Neuronal stem cell (in vitro differentiated cells): ENCODE data around the gene TTC13.
"Not testable (repeated sequence)": the region's sequence is repeated elsewhere in the genome, so short reads cannot be mapped to it uniquely, and the experiment has no call there.

Source experiments
- DNase-seq: peaks from one replicate; pipeline ENCODE4 v3.0.0-alpha.2; 2013; ENCODE audit warnings: low spot score
- H2AFZ ChIP-seq: one replicate; pipeline ENCODE4 v1.6.1; 2013; ENCODE audit warnings: mild to moderate bottlenecking, low read length, inconsistent platforms
- H2AK5ac ChIP-seq: 2 replicates; pipeline ENCODE4 v1.6.1; 2013; ENCODE audit warnings: low read depth, mild to moderate bottlenecking, inconsistent platforms, low read length, moderate library complexity, mixed read lengths
- H2BK120ac ChIP-seq: 2 replicates; pipeline ENCODE4 v1.6.1; 2013; ENCODE audit warnings: low read depth, mild to moderate bottlenecking, inconsistent platforms, low read length, moderate library complexity, mixed read lengths
- H2BK12ac ChIP-seq: one replicate; pipeline ENCODE4 v1.6.1; 2013; ENCODE audit warnings: low read length, inconsistent platforms
- H2BK15ac ChIP-seq: 2 replicates; pipeline ENCODE4 v1.6.1; 2013; ENCODE audit warnings: mild to moderate bottlenecking, low read length, inconsistent platforms, mixed read lengths
- H2BK5ac ChIP-seq: one replicate; pipeline ENCODE4 v1.6.1; 2013; ENCODE audit warnings: inconsistent platforms, mild to moderate bottlenecking, low read length, moderate library complexity
- H3K14ac ChIP-seq: one replicate; pipeline ENCODE4 v1.6.1; 2013; ENCODE audit warnings: low read length, inconsistent platforms
- H3K18ac ChIP-seq: 2 replicates; pipeline ENCODE4 v1.6.1; 2013; ENCODE audit warnings: low read length, inconsistent platforms
- H3K23ac ChIP-seq: 2 replicates; pipeline ENCODE4 v1.6.1; 2013; ENCODE audit warnings: low read depth, mild to moderate bottlenecking, mixed read lengths, low read length, inconsistent platforms; ENCODE audit not compliant: poor library complexity
- H3K27ac ChIP-seq: replicated peaks from 3 replicates; pipeline ENCODE4 v1.5.1; 2013; ENCODE audit warnings: low read length, inconsistent platforms
- H3K27me3 ChIP-seq, 3 experiments: 2 replicates each; pipeline ENCODE4 v1.6.1; 2013; ENCODE audit warnings: low read length in 3 of 3, mild to moderate bottlenecking in 2 of 3, inconsistent platforms in 1 of 3, low read depth in 1 of 3, mixed read lengths in 1 of 3, moderate library complexity in 1 of 3; ENCODE audit not compliant: control insufficient read depth in 3 of 3, insufficient read depth in 3 of 3
- H3K36me3 ChIP-seq, 2 donors: replicated peaks in 1 of 2; 2 replicates each; pipeline ENCODE4 v1.6.1; 2013; ENCODE audit warnings: low read length in 2 of 2; ENCODE audit not compliant: control insufficient read depth in 2 of 2, insufficient read depth in 2 of 2
- H3K4ac ChIP-seq: 2 replicates; pipeline ENCODE4 v1.6.1; 2013; ENCODE audit warnings: inconsistent platforms, mild to moderate bottlenecking, low read length, moderate library complexity
- H3K4me1 ChIP-seq, 2 donors: 1 replicate in 1 of 2; 2 replicates in 1 of 2; pipeline ENCODE4 v1.6.1; 2013; ENCODE audit warnings: low read length in 2 of 2, low read depth in 1 of 2; ENCODE audit not compliant: control insufficient read depth in 2 of 2, insufficient read depth in 1 of 2
- H3K4me2 ChIP-seq: one replicate; pipeline ENCODE4 v1.6.1; 2013; ENCODE audit warnings: mild to moderate bottlenecking, low read length, inconsistent platforms; ENCODE audit not compliant: insufficient read depth, poor library complexity, severe bottlenecking
- H3K4me3 ChIP-seq, 2 donors: 2 replicates each; pipeline ENCODE4 v1.5.1; 2013; ENCODE audit warnings: low read length in 2 of 2, mild to moderate bottlenecking in 2 of 2, inconsistent platforms in 1 of 2, moderate library complexity in 1 of 2
- H3K79me1 ChIP-seq: one replicate; pipeline ENCODE4 v1.6.1; 2013; ENCODE audit warnings: low read depth, mild to moderate bottlenecking, inconsistent platforms, low read length, moderate library complexity
- H3K9ac ChIP-seq: one replicate; pipeline ENCODE4 v1.6.1; 2013; ENCODE audit warnings: mild to moderate bottlenecking, low read depth, low read length, inconsistent platforms; ENCODE audit not compliant: poor library complexity
- H3K9me3 ChIP-seq, 2 donors: replicated peaks in 1 of 2; 2 replicates each; pipeline versions ENCODE3 to v1.6.1; 2013; ENCODE audit warnings: low read length in 2 of 2, mild to moderate bottlenecking in 2 of 2, inconsistent platforms in 1 of 2, low read depth in 1 of 2, mixed read lengths in 1 of 2, moderate library complexity in 1 of 2; ENCODE audit not compliant: control insufficient read depth in 2 of 2, insufficient read depth in 1 of 2
- H4K8ac ChIP-seq: one replicate; pipeline ENCODE4 v1.6.1; 2013; ENCODE audit warnings: low read depth, mild to moderate bottlenecking, inconsistent platforms, low read length, moderate library complexity
- H4K91ac ChIP-seq: one replicate; pipeline ENCODE4 v1.6.1; 2013; ENCODE audit warnings: low read length, low read depth, mild to moderate bottlenecking, inconsistent platforms; ENCODE audit not compliant: poor library complexity
- WGBS, 2 donors: extraction: QIAGEN DNeasy Blood & Tissue Kit; methylation state at CpG; one replicate each; pipeline ENCODE4 v1.1.7; 2013; ENCODE audit warnings: missing lambda C conversion rate in 2 of 2, mixed read lengths in 1 of 2; ENCODE audit not compliant: insufficient read length in 2 of 2, insufficient replicate concordance in 1 of 2; ENCODE audit errors: extremely low coverage in 2 of 2; 5-methylcytosine and 5-hydroxymethylcytosine counted together

Gene TTC13

GRCh38 chr1:230985711-230986110 is 7.0 kb upstream of the TTC13 start:
- no peak overlapping the region for H3K18ac ChIP-seq
- H3K4me1 ChIP-seq: no peaks in the 10 kb centered on the region
- no peak overlapping the region for H3K14ac ChIP-seq
- H3K4me3 ChIP-seq: no peak overlapping the region
- H3K4me2 ChIP-seq: no peak overlapping the region
- no CpG with 5 or more reads among the region's 6 CpGs for WGBS, 2 donors
- H2BK120ac ChIP-seq: no peak overlapping the region
- no peak overlapping the region for H3K9ac ChIP-seq
- H4K91ac ChIP-seq: no peak overlapping the region
- H4K8ac ChIP-seq: no peak overlapping the region
- DNase-seq: no peak
- H3K27me3 ChIP-seq: no peaks in the 10 kb centered on the region
- no peak overlapping the region for H2BK15ac ChIP-seq
- H3K9me3 ChIP-seq: no peaks in the 10 kb centered on the region
- no peak overlapping the region for H2BK12ac ChIP-seq
- no peak overlapping the region for H2BK5ac ChIP-seq
- H3K36me3 ChIP-seq: peaks cover 0 to 32% of the 10 kb centered on the region in 2 donors
- no peak overlapping the region for H2AFZ ChIP-seq
- H3K4ac ChIP-seq: no peak overlapping the region
- H3K79me1 ChIP-seq: no peaks in the 10 kb centered on the region
- no peak overlapping the region for H3K27ac ChIP-seq
- H3K23ac ChIP-seq: no peak overlapping the region
- no peak overlapping the region for H2AK5ac ChIP-seq

GRCh38 chr1:230984622-230985515 is 6.2 kb upstream of the TTC13 start:
- WGBS, 2 donors: no CpG with 5 or more reads among the region's 10 CpGs
- H2BK5ac ChIP-seq, H2BK15ac ChIP-seq, H3K27me3 ChIP-seq, H2AFZ ChIP-seq, H4K8ac ChIP-seq, H3K79me1 ChIP-seq, H3K27ac ChIP-seq, H2BK12ac ChIP-seq, H3K9ac ChIP-seq, H3K4me2 ChIP-seq, H2BK120ac ChIP-seq, H3K4ac ChIP-seq, H3K4me1 ChIP-seq, H3K9me3 ChIP-seq, H3K18ac ChIP-seq, H3K4me3 ChIP-seq, H2AK5ac ChIP-seq, DNase-seq, H4K91ac ChIP-seq, H3K14ac ChIP-seq, H3K23ac ChIP-seq: not testable (repeated sequence)
- H3K36me3 ChIP-seq: peaks cover 0 to 29% of the 10 kb centered on the region in 2 donors

- H2AFZ ChIP-seq: no peak overlapping the region
- H4K8ac ChIP-seq: no peak overlapping the region
- no peak overlapping the region for H3K14ac ChIP-seq
- no peak overlapping the region for H3K4ac ChIP-seq
- H2AK5ac ChIP-seq: no peak overlapping the region
- no peak overlapping the region for H3K23ac ChIP-seq
- H4K91ac ChIP-seq: no peak overlapping the region
- H3K27ac ChIP-seq: no peak overlapping the region
- no peak overlapping the region for H2BK120ac ChIP-seq
- H3K9me3 ChIP-seq: no peaks in the 10 kb centered on the region
- no peak overlapping the region for H3K4me3 ChIP-seq
- H3K4me1 ChIP-seq: no peaks in the 10 kb centered on the region
- no peaks in the 10 kb centered on the region for H3K27me3 ChIP-seq
- peaks cover 0 to 21% of the 10 kb centered on the region in 2 donors for H3K36me3 ChIP-seq
- no peak overlapping the region for H2BK5ac ChIP-seq
- WGBS, 2 donors: no CpG with 5 or more reads among the region's 5 CpGs
- H3K9ac ChIP-seq: no peak overlapping the region
- H3K4me2 ChIP-seq: no peak overlapping the region
- no peaks in the 10 kb centered on the region for H3K79me1 ChIP-seq
- no peak overlapping the region for H2BK15ac ChIP-seq
- no peak overlapping the region for H2BK12ac ChIP-seq
- no peak for DNase-seq
- H3K18ac ChIP-seq: no peak overlapping the region
Measured at GRCh38 chr1:230983811-230984210, 5.2 kb upstream of the TTC13 start.

- H2BK12ac ChIP-seq: no peak overlapping the region
- WGBS, 2 donors: no CpG with 5 or more reads among the region's 4 CpGs
- H3K4ac ChIP-seq: no peak overlapping the region
Measured at GRCh38 chr1:230982696-230983095, 4.0 kb upstream of the TTC13 start.

More at GRCh38 chr1:230982696-230983095, 4.0 kb upstream of the TTC13 start:
- peaks cover 0 to 21% of the 10 kb centered on the region in 2 donors for H3K36me3 ChIP-seq
- H3K79me1 ChIP-seq: no peaks in the 10 kb centered on the region
- H3K4me2 ChIP-seq: no peak overlapping the region
- no peak overlapping the region for H3K23ac ChIP-seq
- H3K27me3 ChIP-seq: no peaks in the 10 kb centered on the region
- no peaks in the 10 kb centered on the region for H3K9me3 ChIP-seq
- no peak overlapping the region for H3K4me3 ChIP-seq
- H3K9ac ChIP-seq: no peak overlapping the region
- H2AFZ ChIP-seq: no peak overlapping the region
- H4K91ac ChIP-seq: no peak overlapping the region
- no peak overlapping the region for H2AK5ac ChIP-seq
- DNase-seq: no peak
- no peak overlapping the region for H3K14ac ChIP-seq
- no peak overlapping the region for H4K8ac ChIP-seq
- H2BK120ac ChIP-seq: no peak overlapping the region
- H3K4me1 ChIP-seq: peaks cover 1 to 2% of the 10 kb centered on the region in 2 donors
- H3K27ac ChIP-seq: no peak overlapping the region
- no peak overlapping the region for H2BK15ac ChIP-seq
- no peak overlapping the region for H3K18ac ChIP-seq
- H2BK5ac ChIP-seq: no peak overlapping the region
